ENCODE measurements around the gene MLPH. TPM values are rescaled to one million over a fixed set of nuclear protein-coding genes. Genes with fewer than 3 reads are reported as not detected.

The MLPH gene
- total and polyA plus RNA-seq, 12 donors, result 0.12 to 3.6 (median 0.84) TPM; not detected in 1

DNA sequence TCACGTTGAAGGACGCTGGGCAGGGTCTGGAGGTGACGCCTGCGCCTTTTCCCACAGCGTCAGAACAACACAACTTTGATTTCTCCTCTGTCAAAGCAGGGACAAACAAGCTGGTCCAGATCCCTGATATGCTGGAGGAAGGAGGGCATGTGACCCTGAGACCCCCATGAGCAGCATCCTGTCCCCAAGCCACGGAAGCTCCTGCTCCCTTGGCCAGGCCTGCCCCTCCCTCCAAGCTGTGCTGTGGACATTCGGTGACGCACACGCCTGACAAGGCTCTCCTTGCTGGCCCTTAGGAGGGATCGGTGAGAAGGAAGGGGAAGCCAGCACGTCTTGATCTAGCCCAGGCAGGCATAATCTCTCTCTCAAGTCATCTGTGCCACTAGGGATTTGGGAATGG, 11.3 kb downstream of the MLPH start:
- 62 to 74% (median 69%) methylated on average over 8 to 11 of the region's 11 CpGs for WGBS, 4 donors
- Histone ChIP-seq H3K4me1 (replicated peaks in 1 of 2) (no peaks in the 10 kb centered on the region), H3K27ac (no peak overlapping the region), H3K36me3 (replicated peaks in 1 of 2) (no peaks in the 10 kb centered on the region), H3K27me3 (peaks cover 5% of the 10 kb centered on the region), H3K4me3 (no peak overlapping the region), H3K9me3 (replicated peaks in 1 of 3) (no peaks in the 10 kb centered on the region)
- no peak for TF ChIP-seq POLR2A (IDR thresholded peaks at IDR 0.05)
- TF ChIP-seq, protein P1, sequence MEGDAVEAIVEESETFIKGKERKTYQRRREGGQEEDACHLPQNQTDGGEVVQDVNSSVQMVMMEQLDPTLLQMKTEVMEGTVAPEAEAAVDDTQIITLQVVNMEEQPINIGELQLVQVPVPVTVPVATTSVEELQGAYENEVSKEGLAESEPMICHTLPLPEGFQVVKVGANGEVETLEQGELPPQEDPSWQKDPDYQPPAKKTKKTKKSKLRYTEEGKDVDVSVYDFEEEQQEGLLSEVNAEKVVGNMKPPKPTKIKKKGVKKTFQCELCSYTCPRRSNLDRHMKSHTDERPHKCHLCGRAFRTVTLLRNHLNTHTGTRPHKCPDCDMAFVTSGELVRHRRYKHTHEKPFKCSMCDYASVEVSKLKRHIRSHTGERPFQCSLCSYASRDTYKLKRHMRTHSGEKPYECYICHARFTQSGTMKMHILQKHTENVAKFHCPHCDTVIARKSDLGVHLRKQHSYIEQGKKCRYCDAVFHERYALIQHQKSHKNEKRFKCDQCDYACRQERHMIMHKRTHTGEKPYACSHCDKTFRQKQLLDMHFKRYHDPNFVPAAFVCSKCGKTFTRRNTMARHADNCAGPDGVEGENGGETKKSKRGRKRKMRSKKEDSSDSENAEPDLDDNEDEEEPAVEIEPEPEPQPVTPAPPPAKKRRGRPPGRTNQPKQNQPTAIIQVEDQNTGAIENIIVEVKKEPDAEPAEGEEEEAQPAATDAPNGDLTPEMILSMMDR (IDR thresholded peaks at IDR 0.05), result no peak
- DNase-seq, result no peak
- intact Hi-C loops (cut with DNase I), result no loop called here

DNA sequence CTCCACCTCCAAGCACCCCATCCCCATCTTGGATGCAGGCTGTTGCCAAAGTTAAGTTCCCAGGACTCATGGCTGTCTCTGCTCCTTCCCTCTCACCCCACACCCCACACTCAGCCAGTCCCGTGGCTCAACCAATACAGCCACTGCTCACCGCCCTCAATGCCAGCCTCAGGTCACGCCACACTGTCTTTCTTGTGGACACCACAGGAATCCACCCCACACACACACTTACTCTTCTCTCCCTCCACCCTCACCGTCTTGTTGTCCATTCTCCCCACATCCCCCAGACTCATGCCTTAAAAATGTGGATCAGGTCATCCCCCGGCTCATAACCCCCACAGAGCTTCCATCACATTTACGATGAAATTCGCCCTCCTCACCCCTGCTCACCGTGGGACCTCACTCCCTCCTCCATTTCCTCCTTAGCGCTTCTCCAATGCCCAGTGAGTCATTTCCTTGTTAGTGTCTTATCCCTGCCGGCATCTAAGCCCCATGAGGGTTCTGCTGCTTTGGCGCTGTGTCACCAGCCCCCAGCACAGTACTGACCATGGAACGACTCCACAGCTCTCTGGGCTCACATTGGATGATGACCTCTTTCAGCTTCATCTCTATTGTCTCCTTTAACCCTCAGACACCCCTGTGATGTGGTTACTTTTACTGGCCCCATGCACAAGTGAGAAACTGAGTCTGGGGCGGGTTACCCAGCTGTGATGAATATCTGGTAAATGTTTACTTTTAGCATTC, 13.8 kb downstream of the MLPH start:
- DNase-seq, result no peak
- TF ChIP-seq, protein P1 (IDR thresholded peaks at IDR 0.05), result no peak
- no peak for TF ChIP-seq POLR2A (IDR thresholded peaks at IDR 0.05)
- H3K36me3 ChIP-seq (replicated peaks in 1 of 2), result no peaks in the 10 kb centered on the region
- no peaks in the 10 kb centered on the region for H3K9me3 ChIP-seq (replicated peaks in 1 of 3)
- H3K27ac ChIP-seq, result no peak overlapping the region
- WGBS, 4 donors, result 60 to 71% (median 67%) methylated on average over 13 of the region's 13 CpGs
- no peak overlapping the region for H3K4me3 ChIP-seq
- H3K27me3 ChIP-seq, result peaks cover 5% of the 10 kb centered on the region
- H3K4me1 ChIP-seq (replicated peaks in 1 of 2), result no peaks in the 10 kb centered on the region
- intact Hi-C loops (cut with DNase I), result no loop called here

DNA sequence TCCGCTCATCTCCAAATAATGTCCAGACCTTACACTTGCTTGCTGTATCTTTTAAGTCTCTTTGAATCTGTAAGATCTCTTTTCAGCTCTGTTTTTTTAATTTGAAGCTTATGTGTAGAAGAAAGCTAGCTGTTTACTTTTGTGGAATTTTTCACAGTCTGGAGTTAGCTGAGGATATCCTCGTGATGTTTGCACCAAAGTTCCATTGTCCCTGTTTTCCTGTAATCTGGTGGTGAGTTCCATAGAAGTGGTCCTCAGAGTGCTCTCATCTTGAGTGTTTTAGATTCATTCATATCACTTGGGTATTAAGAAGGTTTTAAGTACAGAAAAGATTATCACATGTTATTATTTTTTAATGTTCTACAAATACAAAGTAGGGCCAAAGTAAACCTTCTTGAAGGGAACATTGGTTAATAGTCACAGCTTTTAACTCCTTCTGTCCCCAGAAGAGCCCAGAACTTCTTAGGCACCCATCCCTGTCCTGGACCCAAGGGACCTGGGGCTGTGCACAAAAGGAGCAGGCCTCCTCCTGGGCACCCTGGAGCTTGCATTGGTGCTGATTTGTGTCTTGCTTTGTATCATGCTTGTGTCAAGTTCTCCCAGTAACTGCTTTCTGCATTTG, 15.0 kb downstream of the MLPH start:
- H3K9me3 ChIP-seq (replicated peaks in 1 of 3), result no peaks in the 10 kb centered on the region

DNA sequence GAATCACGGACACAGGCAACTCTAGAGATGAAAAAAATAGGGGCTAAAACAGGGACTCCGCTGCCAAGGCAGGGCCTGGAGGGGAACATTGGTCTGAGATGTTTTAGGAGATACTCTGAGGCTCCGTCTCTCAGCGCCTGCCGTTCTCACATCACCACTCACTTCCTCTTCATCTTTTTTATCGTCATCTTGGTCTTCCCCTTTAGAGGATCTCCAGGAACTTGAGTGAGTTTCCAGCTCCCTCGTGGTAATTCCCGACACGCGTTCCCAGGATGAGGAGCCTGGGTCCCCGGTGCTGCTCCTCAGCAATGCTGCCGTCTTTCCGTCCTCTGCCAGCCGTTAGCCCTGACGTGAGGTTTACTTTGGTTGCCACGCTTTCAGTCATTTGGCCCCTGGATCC, 16.1 kb downstream of the MLPH start:
- no peaks in the 10 kb centered on the region for H3K9me3 ChIP-seq (replicated peaks in 1 of 3)
- H3K4me3 ChIP-seq, result no peak overlapping the region
- H3K27ac ChIP-seq, result no peak overlapping the region
- no peaks in the 10 kb centered on the region for H3K27me3 ChIP-seq
- 84 to 92% (median 88%) methylated on average over 16 of the region's 16 CpGs for WGBS, 4 donors
- TF ChIP-seq POLR2A (IDR thresholded peaks at IDR 0.05), result no peak
- TF ChIP-seq, protein P1 (IDR thresholded peaks at IDR 0.05), result no peak
- no peak for DNase-seq
- no peaks in the 10 kb centered on the region for H3K4me1 ChIP-seq (replicated peaks in 1 of 2)
- intact Hi-C loops (cut with DNase I), result no loop called here
- no peaks in the 10 kb centered on the region for H3K36me3 ChIP-seq (replicated peaks in 1 of 2)

More for the DNA sequence above, 15.0 kb downstream of the MLPH start:
- no peaks in the 10 kb centered on the region for H3K4me1 ChIP-seq (replicated peaks in 1 of 2)
- no peak overlapping the region for H3K27ac ChIP-seq
- no peak overlapping the region for H3K4me3 ChIP-seq
- no peak for TF ChIP-seq POLR2A (IDR thresholded peaks at IDR 0.05)
- TF ChIP-seq, protein P1 (IDR thresholded peaks at IDR 0.05), result no peak
- no peak for DNase-seq
- no peaks in the 10 kb centered on the region for H3K36me3 ChIP-seq (replicated peaks in 1 of 2)
- 71 to 83% (median 75%) methylated on average over 2 of the region's 2 CpGs for WGBS, 4 donors
- H3K27me3 ChIP-seq, result no peaks in the 10 kb centered on the region
- intact Hi-C loops (cut with DNase I), result no loop called here
